HuH-7.5 (cell line): ENCODE data around the gene PGM2L1.
"Not testable (repeated sequence)": the region's sequence is repeated elsewhere in the genome, so short reads cannot be mapped to it uniquely, and the experiment has no call there.

Experiments
- DNase-seq: peaks from one replicate; pipeline ENCODE4 v3.0.0; 2011; ENCODE audit warnings: low spot score

PGM2L1 gene

DNA sequence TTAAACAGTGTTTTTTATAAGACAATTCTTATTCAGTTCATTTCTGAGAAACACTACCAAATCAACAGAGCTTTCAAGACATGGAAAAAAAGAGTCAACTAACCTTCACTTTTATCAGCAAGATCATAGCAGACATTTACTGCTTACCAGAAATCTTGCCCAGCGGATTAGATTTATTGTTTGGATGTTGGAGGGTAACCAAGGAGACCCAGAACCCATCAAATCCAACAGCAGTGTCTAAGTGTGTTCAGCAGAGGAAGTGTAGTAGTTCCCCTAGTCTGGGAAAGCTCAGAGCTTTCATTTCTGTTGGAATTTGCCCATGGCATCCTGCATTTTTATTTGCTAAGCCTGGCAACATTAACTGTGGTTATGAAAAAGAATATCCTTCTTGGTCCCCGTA, 2.4 kb upstream of the PGM2L1 start:
- no peak for DNase-seq

DNA sequence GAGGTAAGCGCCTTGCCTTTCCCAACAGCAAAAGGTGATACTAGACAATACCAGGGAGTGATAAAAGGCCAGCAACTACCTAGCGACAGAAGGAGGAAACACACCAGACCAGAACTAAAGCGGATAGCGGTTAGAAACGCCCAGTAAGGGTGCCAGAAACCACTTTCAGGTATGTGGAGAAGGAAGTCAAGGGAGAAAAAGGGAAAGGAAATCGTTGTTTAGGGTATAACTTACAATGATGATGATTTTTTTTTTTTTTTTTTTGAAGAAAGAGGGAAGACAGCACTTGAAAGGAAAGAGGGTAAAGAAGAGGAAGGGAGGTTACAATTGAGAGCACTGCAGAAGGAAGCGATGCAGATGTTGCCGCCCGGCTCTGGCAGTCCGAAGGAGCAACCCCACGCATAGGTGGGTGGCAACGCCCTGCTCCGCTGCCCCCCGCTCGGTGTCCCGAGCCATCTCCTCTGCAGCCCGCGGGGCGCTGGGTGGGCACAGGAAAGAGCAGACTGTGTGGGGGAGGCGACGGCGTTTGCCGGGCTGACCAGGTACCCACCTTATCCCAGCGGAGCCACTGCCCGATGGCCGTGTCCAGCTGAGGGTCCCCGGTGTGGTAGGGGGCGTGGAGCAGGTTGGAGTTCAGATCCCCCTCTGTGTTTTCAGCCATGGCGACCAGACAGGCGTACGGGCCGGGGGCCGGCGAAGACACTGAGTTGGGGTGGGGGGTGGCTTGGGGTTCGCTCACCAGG, 561 bp downstream of the PGM2L1 start:
- DNase-seq = peak; percentile 58

DNA sequence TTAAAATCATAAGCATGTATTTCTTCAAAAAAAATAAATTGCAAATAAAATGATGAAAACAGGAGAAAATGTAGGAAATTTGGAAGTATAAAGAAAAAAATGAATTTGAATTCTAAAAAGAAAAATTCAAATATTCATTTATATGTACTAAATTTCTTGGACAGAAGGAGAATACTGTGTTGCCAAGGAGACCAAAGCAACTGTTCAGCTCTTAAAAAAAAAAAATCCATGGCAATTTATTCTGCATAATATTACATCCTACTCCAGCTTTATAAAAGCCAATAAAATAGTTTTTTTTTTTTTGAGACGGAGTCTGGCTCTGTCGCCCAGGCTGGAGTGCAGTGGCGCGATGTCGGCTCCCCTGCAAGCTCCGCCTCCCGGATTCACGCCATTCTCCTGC, 6.0 kb downstream of the PGM2L1 start:
- no peak for DNase-seq

DNA sequence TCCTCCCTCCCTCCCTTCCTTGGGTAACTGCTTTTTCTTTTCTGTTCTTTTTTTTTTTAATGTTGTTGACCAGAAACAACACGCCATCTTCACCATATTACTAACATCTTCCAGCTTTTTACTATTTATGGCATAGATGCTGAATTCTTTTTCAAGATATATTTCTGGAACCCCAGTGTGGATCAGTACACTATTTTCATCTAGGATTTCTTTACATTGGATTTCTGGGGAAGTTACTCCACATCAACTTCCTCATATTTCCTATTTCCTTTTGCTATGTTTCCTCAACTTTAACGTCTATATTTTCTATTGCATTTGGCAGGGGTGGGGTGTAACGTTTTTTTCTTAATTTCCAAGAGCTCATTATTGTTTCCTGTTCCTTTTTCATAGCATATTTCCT, 7.0 kb downstream of the PGM2L1 start:
- no peak for DNase-seq

DNA sequence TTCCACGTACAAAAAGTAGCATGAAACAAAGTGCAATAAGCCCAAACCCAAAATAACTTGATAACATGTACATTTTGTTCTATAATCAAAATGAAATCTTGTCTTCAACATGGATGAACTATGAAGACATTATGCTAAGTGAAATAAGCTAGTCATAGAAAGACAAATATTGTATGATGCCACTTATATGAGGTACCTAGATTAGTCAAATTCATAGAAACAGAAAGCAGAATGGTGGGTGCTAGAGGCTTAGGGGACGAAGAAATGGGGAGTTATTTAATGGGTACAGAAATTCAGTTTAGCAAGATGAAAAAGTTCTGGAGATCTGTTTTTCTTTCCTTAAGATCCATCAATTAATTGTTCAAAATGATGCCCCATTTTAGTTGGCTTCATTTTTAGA, 7.5 kb downstream of the PGM2L1 start:
- no peak for DNase-seq

DNA sequence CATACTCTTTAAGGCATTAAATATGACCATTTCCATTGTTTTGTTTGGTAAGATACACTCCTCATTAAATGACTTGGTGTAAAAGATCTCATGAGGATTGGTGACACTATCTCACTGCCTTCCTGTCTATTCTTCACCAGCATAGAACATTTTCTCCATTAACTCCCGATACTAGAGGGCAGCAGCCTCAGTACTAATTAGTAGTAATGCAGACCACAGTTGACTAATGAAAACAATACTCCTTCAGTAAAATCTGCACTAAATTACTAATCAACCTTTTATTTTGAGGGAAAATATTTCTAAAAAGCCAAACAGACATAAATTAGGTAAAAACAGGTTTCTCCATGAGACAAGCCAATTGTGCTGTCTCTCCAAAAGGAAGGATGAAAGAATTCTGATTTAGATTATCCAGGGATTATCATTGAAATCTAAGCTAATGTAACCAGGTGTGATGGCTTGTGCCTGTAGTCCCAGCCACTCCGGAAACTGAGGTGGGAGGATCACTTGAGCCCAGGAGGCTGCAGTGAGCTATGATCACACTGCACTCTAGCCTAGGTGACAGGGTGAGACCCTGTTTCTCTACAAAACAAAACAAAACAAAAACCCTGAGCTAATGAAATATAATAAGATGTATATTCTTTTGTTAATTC, 9.4 kb downstream of the PGM2L1 start:
- no peak for DNase-seq

DNA sequence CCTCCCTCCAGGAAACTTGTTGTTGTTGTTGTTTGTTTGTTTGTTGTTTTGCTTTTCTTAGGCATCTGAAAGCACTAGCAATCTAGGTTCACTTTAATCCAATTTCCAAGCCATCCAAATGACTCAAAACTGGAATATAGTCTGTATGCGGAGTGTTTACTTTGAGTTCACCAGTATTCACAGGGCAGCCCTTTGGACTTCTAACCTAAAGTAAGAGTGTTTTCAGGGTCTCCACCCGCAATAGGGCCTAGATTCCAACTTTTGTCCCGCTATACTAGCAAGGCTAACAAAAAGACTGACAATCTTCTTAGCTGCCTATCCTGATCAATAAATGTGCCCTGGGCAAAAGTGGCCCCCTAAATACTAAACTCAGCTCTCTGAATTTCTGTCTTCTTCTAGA, 13.6 kb downstream of the PGM2L1 start:
- no peak for DNase-seq

DNA sequence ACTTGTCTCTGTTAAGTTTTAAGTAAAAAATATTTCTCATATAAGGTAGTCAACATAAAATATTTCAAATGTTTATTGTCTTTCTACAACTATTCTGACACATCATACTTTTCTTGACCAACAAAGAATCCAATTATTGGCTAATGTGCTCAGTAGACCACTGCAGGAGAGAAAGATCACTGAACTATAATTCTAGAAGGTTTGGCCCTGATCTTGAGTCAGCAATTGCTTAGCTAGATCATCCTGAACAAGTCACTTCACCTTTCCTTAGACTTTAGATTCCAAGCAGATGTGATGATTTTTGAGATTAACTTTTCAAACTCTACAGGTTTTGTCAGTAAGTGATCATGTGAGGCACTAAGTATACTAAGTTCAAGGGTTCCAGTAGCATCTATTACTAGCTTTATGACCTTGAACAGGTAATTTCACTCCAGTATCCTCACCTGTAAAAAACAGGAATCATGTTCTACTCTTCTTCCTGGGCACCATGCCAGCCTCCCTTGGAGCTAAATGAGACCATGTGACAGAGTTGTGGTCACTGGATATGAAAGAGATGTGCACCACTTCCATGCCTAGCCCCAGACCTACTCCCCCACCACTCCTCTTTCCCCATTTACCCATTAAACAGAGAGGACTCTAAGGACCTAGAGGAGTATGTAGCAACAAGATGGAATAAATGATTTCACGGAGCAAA, 17.3 kb downstream of the PGM2L1 start:
- DNase-seq = no peak

DNA sequence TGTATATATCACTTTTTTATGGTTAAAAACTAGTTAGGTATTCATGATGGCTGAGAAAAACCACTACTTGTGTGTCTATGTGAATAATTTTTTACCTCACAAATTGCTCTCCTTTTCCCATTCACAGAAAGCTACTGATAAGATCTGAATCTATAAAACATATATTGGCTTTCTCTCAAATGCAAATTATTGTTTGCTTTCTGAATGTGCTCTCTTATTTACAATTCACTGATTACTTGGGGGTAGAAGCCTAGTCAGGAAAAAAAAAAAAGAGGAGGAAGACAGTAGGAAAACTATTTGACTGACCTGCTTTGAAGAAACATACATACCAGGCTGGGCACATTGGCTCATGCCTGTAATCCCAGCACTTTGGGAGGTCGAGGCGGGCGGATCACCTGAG, 20.5 kb downstream of the PGM2L1 start:
- no peak for DNase-seq

DNA sequence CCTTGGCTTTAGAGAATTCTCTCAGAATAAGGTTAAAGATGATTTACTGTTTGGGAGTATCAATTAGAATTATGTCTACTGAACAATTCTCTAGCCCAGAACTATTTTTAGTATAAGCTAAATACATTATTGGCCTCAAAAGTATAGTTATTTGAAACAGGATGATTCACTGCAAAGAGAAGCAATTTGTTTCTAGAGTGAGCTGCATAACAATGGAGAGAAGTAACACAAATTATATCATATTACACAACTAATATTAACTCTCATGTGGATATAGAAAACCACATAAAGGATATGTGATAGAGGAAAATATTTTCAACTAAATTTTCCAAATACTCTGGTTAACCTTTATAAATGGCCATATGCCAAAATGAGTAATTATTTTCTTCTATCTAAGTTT, 24.9 kb downstream of the PGM2L1 start:
- no peak for DNase-seq

DNA sequence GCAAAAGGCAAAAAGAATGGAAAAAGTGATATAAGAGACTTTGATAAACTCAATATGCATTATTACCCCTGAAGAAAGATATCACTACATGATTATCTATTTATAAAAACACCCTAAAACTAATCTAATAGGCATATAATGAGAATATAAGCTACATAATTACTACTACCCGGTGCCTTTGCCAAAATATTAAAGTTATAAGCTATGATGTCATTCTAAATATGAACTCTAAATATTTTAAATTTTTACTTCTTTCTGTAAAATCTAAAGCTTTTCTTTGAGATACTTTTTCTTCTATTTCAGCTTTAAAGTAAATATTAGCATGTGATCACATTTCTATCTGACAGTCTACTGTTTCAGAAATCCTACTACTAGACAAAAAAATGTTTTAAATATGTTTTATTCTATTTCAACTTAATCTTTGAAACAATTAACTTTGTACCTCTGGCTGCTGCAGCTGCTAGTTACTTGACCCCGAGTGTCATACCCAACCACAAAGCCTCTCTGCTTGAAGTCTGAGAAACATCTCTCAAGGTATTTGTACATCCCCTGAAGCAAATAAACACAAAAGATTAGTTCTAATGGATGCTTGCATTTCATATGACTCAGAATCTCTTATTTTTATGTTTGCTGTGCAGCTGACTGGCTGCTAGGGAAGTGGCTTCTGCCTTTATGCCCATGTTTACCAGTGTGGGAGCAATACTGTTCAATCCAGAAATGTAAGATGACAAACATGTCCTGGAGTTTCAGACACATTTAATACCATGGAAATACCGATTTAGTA, 26.8 kb downstream of the PGM2L1 start:
- DNase-seq = no peak

DNA sequence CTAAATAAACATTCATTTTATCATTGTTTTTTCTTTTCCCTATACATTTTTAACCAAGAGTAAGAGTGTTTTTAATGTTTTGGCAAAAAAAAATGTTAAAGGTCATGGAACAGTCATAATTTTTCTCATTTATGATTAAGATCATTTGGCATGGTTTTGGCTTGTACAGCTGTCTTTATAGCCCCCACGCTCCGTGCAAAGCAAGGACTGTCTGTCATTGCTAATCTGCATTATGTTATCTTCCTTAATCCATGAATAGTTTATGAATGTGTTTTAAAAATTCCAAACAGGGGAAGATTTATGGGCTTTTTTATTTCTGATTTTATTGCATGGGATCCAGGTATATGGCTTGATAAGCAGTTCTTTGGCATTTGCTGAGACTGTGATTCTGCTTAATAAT, 28.1 kb downstream of the PGM2L1 start:
- no peak for DNase-seq

DNA sequence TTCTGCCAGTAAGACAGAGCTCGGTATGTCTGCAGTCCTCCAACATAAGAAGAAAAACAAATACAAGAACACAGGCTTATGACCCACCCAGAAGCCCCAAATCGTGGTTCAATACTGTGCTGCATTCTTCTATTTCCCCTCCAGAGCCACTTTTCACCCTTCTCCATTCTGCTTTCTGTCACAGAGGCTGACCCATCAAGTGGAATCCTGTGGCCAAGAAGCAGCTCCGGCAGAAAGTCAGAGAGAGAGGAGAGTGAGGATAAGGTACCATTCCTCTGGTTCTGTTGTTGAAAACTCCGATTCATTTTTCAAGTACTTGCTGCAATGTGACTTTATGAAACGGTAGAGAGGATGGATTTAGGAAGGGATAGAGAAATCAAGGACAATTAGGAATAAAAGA, 30.4 kb downstream of the PGM2L1 start:
- DNase-seq = no peak

DNA sequence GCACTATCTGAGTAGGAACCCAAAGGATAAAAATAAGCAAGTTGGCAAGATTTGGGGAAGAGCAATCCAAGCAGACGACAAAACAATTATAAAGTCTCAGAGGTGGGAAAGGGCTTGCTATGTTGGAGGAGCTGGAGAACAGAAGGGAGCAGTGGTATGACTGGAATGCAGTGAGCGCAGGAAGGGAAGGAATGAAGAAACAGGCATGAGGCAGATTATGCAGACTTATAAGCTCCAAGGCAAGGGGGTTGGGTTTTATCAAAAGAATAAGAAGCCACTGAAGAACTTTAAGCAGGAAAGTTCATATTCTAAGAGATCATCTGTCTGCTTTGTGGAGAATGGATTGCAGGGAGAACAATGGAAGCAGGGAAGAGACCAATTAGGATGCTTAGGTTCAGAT, 31.7 kb downstream of the PGM2L1 start:
- no peak for DNase-seq

DNA sequence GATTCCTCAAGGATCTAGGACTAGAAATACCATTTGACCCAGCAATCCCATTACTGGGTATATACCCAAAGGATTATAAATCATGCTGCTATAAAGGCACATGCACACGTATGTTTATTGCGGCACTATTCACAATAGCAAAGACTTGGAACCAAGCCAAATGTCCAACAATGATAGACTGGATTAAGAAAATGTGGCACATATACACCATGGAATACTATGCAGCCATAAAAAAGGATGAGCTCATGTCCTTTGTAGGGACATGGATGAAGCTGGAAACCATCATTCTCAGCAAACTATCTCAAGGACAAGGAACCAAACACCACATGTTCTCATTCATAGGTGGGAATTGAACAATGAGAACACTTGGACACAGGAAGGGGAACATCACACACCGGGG, 32.4 kb downstream of the PGM2L1 start:
- DNase-seq = not testable (repeated sequence)

DNA sequence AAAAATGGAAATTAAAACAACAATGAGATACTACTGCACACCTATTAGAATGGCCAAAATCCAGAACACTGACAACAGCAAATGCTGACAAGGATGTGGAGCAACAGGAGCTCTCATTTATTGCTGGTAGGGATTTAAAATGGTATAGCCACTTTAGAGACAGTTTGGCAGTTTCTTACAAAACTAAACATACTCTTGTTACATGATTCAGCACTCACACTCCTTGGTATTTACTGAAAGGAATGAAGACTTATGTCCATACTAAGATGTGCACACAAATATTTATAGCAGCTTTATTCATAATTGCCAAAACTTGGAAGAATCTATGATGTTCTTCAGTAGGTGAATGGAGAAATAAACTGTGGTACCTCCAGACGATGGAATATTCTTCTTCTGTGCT, 40.8 kb downstream of the PGM2L1 start:
- no peak for DNase-seq

DNA sequence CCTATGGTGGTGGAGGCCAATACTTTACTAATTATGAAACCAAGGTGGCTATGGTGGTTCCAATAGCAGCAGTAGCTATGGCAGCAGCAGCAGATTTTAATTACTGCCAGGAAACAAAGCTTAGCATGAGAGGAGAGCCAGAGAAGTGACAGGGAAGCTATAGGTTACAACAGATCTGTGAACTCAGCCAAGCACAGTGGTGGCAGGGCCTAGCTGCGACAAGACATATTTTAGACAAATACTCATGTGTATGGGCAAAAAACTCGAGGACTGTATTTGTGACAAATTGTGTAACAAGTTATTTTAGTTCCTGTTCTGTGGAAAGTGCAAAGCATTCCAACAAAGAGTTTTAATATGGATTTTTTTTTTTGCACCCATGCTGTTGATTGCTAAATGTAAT, 42.6 kb downstream of the PGM2L1 start:
- no peak for DNase-seq

DNA sequence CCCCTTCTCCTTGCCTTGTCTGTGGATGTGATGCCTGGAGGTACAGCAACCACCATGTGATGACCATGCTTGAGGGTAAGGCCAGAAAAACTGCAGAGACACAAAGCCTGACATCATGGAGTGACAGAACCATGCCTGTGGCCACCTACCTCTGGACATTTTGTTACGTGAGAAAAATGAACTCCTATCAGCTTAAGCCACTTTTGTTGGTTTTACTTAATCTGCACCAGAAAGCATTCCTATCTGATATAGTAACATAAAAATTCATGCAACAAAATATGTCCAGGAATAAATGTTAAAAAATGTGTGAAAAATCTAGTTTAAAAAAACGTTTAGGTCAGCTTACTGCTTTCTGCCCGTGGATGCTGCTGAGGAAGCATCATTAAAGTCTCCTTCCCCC, 44.2 kb downstream of the PGM2L1 start:
- no peak for DNase-seq

DNA sequence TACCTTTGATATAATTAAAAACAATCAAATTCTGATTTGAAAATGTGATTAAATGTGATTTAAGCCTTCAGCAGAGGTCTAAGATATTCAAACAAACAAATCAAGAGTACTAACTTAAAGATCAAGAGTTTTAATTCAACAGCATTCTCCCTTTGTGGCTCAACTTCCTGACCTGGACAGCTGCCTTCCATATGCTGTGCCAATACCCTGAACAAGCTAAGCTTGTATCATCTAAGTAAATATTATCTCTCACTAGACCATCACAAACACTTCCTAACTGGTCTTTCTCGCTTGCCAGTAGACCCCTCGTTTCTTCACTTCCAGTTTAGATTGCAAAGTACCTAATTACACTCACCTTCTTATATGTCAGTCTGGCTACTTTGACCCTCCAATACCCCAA, 50.9 kb downstream of the PGM2L1 start:
- DNase-seq = no peak

DNA sequence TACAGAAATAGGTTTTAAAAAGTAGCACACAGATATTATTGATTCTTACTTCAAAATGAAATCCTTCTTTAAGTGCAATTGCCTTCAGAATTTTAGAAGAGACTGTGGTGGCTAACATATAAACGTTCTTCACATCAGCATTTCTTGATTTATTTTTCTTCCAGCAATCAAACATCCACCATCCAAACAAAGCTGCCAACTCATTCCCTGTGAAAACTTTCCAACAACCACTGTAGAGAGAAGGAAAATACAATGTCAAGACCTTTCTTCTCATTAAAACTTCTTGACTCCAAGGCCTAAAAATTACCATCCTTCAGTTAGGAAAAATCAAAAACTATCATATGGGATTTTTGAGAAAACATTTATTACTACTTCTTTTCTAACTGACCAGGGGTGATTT, 52.8 kb downstream of the PGM2L1 start:
- no peak for DNase-seq

DNA sequence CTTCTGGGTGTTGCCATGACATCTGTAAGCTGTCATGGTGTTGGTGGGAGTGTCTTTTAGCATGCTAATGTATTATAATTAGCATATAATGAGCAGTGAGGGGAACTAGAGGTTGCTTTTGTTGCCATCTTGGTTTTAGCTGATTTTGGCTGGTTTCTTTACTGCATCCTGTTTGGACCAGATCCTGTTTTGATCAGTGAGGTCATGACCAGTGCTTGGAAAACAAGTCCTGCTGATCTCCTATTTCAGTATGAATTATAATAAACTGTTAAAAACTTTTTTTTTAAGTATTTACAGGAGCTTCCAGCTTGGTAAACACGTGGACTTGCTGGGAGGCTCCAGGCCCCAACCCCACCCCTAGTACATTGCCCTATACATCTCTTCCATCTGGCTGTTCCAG, 56.3 kb downstream of the PGM2L1 start:
- no peak for DNase-seq

DNA sequence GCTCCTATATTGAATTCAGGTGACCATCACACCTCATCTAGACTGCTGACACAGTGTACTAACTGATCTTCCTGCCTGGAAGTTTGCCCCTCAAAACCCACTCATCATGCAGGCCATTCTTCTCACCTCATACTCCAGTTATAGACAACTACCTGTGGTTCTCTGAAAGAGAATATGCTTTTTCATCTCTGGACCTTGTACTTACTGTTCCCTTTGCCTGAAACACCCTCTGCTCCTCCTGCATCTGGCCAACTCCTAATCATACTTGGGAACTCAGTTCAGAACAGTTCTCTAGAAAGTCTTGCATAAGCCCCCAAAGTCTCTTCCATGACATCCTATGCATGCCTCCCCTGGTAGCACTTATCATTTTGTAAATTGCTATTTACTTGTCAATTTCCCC, 58.6 kb downstream of the PGM2L1 start:
- DNase-seq = no peak

DNA sequence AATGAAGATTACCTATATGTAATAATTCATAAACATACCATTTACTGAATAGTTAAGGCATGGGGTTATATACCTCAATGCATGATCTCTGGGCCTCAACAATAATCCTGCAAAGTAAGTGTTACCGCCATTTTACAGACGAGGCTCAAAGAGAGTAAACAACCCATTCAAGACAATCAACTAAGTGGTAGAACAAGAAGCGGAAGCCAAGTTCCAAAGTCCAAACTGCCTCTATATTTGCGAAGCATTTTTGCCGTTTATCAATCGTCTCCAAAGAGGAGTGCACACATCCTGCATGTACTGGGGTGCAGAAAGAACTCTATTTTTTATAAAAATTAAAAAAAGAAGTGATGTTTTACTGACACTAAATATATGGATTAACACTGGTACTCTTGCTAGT, 59.3 kb downstream of the PGM2L1 start:
- peak; percentile 19 for DNase-seq
